Thymus (tissue), 11 donors: ENCODE data around the gene TOMM70. TPM values are rescaled to one million over a fixed set of nuclear protein-coding genes. Genes with fewer than 3 reads are reported as not detected.

Experiments used
- DNase-seq, 9 donors: peaks; one replicate each; pipeline ENCODE4 v3.0.0-alpha.2; 2013; ENCODE audit warnings: low spot score in 9 of 9, low read depth in 6 of 9, missing footprints in 1 of 9
- H3K27ac ChIP-seq, 2 donors: one replicate each; pipeline ENCODE4 v1.5.1; 2013; ENCODE audit warnings: control low read depth in 1 of 2, low read depth in 1 of 2, low read length in 1 of 2, mild to moderate bottlenecking in 1 of 2, moderate library complexity in 1 of 2
- H3K27me3 ChIP-seq, 2 donors: one replicate each; pipeline ENCODE4 v1.5.1; 2013; ENCODE audit warnings: low read length in 1 of 2; ENCODE audit not compliant: control insufficient read depth in 2 of 2, insufficient read depth in 1 of 2
- H3K36me3 ChIP-seq, 2 donors: one replicate each; pipeline ENCODE4 v1.5.1; 2013; ENCODE audit warnings: low read length in 1 of 2, mild to moderate bottlenecking in 1 of 2, moderate library complexity in 1 of 2; ENCODE audit not compliant: control insufficient read depth in 2 of 2, insufficient read depth in 2 of 2
- H3K4me1 ChIP-seq, 2 donors: one replicate each; pipeline ENCODE4 v1.5.1; 2013; ENCODE audit warnings: low read length in 2 of 2; ENCODE audit not compliant: control insufficient read depth in 2 of 2, insufficient read depth in 2 of 2
- H3K4me3 ChIP-seq, 2 donors: one replicate each; pipeline ENCODE4 v1.5.1; 2013; ENCODE audit warnings: low read length in 2 of 2, control low read depth in 1 of 2, mild to moderate bottlenecking in 1 of 2
- H3K9me3 ChIP-seq, 2 donors: one replicate each; pipeline ENCODE4 v1.5.1; 2013; ENCODE audit warnings: low read length in 1 of 2, mild to moderate bottlenecking in 1 of 2; ENCODE audit not compliant: control insufficient read depth in 2 of 2, insufficient read depth in 1 of 2
- WGBS: extraction: QIAGEN DNeasy Blood & Tissue Kit; methylation state at CpG from one replicate; pipeline ENCODE4 v1.1.7; 2013; 5-methylcytosine and 5-hydroxymethylcytosine counted together
- polyA plus RNA-seq: library from polyadenylated mRNA; stranded (reverse); fragments of 200-250 nt; gene quantifications from one replicate; pipeline ENCODE4 v1.2.3, GENCODE V29; 2013
- total RNA-seq: library from RNA; stranded (reverse); fragments of 120-200 nt; gene quantifications from one replicate; pipeline ENCODE4 v1.2.4, GENCODE V29; 2013
- donor health status: healthy.

The TOMM70 gene
- total and polyA plus RNA-seq, 2 donors, result 24.0 to 37.2 TPM

DNA sequence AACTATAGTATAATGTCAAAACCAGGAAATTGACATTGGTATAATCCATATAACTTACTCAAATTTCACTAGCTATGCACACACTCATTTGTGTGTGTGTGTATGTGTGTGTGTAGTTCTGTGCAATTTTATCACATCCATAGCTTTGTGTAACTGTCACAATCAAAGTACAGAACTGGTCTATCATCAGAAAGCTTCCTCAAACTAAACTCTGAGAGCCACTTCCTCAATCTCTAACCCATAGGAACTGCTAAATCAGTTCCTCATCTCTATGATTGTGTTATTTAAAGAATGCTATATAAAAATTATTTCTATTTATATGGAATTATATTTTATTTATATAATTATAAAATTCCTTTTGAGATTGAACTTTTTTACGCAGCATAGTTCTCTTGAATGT lies 18.5 kb upstream of the TOMM70 start:
- DNase-seq, result no peak
- H3K27ac ChIP-seq, result no peak overlapping the region
- no peaks in the 10 kb centered on the region for H3K27me3 ChIP-seq
- H3K4me1 ChIP-seq, result no peaks in the 10 kb centered on the region
- H3K9me3 ChIP-seq, result no peaks in the 10 kb centered on the region
- H3K36me3 ChIP-seq, result no peaks in the 10 kb centered on the region
- 95% methylated on average over 1 of the region's 1 CpG for WGBS
- no peak overlapping the region for H3K4me3 ChIP-seq

DNA sequence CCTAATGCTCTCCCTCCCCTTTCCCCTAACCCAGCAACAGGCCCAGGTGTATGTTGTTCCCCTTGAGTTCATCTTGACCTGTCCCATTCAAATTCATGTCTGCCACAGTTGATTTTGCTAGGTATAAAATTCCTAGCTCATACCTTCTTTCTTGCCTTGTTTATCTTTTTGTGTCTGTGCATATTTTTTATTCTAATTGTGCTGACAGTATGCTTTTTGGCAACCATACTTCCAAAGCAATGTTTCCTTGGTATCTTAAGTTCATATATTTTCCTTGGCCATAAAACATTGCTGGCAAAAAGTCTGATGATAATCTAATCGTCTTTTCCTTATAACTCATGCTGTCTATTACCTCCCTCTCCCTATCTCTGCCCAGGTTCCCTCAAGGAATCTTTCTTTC lies 16.0 kb upstream of the TOMM70 start:
- no peak for DNase-seq
- no peak overlapping the region for H3K4me3 ChIP-seq
- 95% methylated on average over 1 of the region's 1 CpG for WGBS
- H3K27ac ChIP-seq, result no peak overlapping the region
- no peaks in the 10 kb centered on the region for H3K27me3 ChIP-seq
- no peaks in the 10 kb centered on the region for H3K36me3 ChIP-seq
- no peaks in the 10 kb centered on the region for H3K4me1 ChIP-seq
- no peaks in the 10 kb centered on the region for H3K9me3 ChIP-seq

DNA sequence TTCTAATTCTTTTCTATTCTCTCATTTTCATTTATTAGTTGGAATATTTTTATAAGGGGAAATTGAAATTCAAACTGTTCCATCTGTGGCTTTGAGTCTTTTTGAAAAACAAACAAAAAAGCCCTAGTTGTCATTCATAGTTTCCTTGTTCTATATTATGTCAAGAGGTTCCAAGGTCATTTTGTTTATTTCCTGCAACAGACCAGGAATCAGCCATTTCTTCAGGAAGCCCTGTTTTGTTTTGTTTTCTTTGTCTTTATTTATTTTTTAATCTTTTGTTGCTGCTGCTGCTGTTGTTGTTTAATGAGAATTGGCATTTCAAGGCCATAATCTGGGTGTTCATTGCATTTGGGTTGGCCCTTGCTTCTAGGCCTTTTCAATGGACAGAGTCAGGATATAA lies 15.3 kb upstream of the TOMM70 start:
- H3K9me3 ChIP-seq, result no peaks in the 10 kb centered on the region
- H3K27me3 ChIP-seq, result no peaks in the 10 kb centered on the region
- H3K36me3 ChIP-seq, result no peaks in the 10 kb centered on the region
- H3K27ac ChIP-seq, result no peak overlapping the region
- no peak overlapping the region for H3K4me3 ChIP-seq
- no peaks in the 10 kb centered on the region for H3K4me1 ChIP-seq
- DNase-seq, result no peak

DNA sequence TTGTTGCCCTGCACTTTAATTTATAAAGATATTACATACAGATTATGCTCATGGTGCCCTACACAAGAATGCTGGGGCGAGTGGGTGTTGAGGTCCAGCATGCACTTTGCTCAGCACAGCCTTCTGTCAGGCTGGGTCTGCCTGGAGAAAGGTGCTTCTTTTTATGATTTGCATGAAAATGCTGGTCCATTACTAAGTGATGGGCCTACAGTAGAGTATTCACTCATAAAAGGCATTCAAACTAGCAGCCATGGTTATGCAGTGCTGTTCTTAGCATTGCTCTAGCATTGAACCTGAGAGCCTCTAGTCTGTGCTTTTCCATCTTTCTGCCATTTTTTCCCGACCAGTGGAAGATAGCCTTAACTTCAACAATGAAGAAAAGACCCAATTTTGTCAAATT lies 12.7 kb upstream of the TOMM70 start:
- Histone ChIP-seq H3K4me1 (no peaks in the 10 kb centered on the region), H3K27ac (no peak overlapping the region), H3K36me3 (no peaks in the 10 kb centered on the region), H3K9me3 (no peaks in the 10 kb centered on the region), H3K27me3 (no peaks in the 10 kb centered on the region), H3K4me3 (no peak overlapping the region)
- no peak for DNase-seq
- WGBS, result 96% methylated on average over 2 of the region's 2 CpGs

DNA sequence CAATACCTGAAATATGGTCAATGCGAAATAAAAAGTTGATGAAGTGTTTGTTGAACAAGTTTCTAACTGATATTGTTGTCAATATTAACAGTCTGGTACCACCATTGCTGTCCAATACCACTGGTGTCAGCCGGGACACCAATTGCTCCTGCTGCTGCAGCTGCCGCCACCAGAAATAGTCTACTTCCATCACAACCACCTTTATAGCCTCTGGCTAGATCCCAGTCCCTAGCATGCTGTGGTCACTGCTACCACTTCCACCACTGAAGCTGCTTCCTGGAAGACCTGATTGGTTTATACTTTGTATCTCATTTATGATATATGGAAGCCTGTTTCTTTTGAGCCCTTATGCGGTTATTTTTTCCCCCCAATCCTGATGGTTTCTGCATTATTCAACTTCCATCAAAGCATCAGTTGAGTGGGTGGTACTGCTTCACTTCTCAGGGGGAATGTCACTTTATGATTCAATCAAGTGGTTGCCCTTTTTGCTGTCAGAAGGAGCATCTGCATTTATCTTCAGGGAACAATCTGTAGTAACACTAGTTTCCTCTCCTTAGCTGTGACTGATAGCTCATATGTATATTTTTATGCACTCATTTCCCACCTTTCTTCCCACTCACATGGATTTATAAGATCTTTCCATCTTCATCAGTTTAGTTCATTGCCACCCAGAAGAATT lies 12.2 kb upstream of the TOMM70 start:
- Histone ChIP-seq H3K4me1 (no peaks in the 10 kb centered on the region), H3K27ac (no peak overlapping the region)

DNA sequence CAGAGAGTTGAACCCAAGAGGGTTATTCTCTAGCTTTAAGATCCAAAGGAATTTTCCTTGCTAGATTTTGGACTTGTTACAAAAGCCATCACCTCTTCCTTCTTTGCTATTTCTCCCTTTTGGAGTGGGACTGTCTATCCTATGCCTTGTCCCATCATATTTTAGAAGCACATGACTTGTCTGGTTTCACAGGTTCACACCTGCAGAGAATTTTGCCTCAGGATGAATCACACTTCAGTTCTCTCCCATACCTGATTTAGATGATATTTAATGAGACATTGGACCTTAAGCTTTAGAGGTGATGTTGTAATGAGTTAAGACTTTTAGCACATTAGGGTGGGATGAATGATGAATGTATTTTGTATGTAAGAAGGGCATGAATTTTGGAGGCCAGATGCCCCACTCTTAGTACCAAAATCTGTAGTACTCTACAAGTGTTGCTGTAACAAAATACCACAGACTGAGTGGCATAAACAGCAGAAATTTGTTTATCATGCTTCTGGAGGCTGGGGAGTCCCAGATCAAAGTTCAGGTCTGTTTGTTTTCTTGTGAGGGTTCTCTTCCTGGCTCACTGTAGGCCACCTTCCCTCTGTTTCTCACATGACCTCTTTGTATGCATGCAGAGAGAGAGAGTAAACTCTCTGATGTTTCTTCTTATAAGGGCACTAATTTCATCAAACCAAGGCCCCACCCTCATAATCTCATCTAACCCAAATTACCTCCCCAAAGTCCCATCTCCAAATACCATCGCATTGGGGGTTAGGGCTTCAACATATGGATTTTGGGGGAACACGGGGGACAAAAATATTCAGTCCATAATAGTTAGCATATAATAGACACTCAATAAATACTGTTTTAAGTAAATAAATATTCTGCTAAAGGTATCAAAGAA lies 10.4 kb upstream of the TOMM70 start:
- Histone ChIP-seq H3K4me3 (no peak overlapping the region), H3K36me3 (no peaks in the 10 kb centered on the region), H3K9me3 (peaks cover 0 to 6% of the 10 kb centered on the region in 2 donors), H3K4me1 (no peaks in the 10 kb centered on the region), H3K27me3 (no peaks in the 10 kb centered on the region), H3K27ac (no peak overlapping the region)
- WGBS, result 98% methylated on average over 2 of the region's 2 CpGs
- DNase-seq, result no peak

More for the DNA sequence above, 12.2 kb upstream of the TOMM70 start:
- WGBS, result 97% methylated on average over 4 of the region's 4 CpGs
- Histone ChIP-seq H3K27me3 (no peaks in the 10 kb centered on the region), H3K9me3 (peaks cover 0 to 5% of the 10 kb centered on the region in 2 donors), H3K36me3 (no peaks in the 10 kb centered on the region), H3K4me3 (no peak overlapping the region)
- no peak for DNase-seq

DNA sequence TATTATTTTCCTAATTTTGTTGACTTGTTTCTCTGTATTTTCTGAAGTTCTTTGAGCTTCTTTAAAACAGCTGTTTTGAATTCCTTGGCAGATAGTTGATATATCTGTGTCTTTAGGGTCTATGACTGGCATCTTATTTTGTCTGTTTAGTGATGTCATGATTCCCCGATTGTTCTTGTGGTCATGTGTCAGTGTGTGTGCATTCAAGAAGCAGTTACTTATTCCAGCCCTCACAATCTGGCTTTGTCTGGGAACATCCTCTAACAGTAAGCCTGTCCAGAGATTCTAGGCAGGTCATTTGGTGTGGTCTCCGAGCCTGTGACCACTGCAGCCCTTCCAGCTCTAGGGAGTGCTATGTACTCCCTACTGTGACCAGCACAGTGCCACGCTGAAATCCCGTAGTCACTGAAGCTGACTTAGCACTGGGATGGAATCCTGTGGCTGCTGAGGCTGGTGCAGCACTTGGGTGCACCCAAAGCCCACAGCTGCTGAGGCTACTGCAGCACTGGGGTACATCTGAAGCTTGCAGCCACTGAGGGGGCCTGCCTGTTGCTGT lies 7.2 kb upstream of the TOMM70 start:
- H3K9me3 ChIP-seq, result peaks cover 0 to 6% of the 10 kb centered on the region in 2 donors
- H3K27ac ChIP-seq, result no peak overlapping the region
- no peaks in the 10 kb centered on the region for H3K36me3 ChIP-seq
- no peaks in the 10 kb centered on the region for H3K27me3 ChIP-seq
- H3K4me3 ChIP-seq, result no peak overlapping the region
- WGBS, result 97% methylated on average over 4 of the region's 4 CpGs
- no peaks in the 10 kb centered on the region for H3K4me1 ChIP-seq
- DNase-seq, result no peak

DNA sequence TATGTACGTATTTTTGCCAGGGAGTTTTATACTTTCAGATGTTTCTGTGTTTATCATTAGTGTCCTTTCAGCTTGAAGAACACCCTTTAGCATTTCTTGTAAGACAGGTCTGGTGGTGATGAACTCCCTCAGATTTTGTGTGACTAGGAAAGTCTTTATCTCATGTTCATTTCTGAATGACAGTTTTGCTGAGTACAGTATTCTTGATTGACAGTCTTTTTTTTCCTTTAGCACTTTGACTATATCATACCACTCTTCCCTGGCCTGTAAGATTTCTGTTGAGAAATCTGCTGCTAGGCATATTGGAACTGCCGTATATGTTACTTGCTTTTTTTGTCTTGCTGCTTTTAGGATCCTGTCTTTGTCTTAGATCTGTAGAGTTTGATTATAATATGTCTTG lies 6.3 kb upstream of the TOMM70 start:
- 77% methylated on average over 2 of the region's 2 CpGs for WGBS
- Histone ChIP-seq H3K36me3 (no peaks in the 10 kb centered on the region), H3K27me3 (no peaks in the 10 kb centered on the region), H3K4me1 (peaks cover 0 to 3% of the 10 kb centered on the region in 2 donors), H3K27ac (no peak overlapping the region), H3K9me3 (peaks cover 0 to 6% of the 10 kb centered on the region in 2 donors), H3K4me3 (no peak overlapping the region)
- DNase-seq, result no peak

DNA sequence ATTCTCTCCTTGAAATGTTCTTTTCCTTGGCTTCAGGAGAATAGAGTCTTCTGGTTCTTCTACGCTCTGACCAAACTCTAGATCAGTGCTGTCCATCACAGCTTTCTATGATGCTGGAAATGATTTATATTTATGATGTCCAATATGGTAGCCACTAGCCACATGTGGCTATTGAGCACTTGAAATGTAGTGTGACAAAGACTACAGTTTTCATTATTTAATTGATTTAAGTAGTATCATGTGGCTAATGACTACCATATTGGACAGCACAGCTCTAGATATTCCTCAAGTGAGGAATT lies 3.3 kb upstream of the TOMM70 start:
- no peaks in the 10 kb centered on the region for H3K27me3 ChIP-seq
- peaks cover 0 to 6% of the 10 kb centered on the region in 2 donors for H3K9me3 ChIP-seq
- H3K27ac ChIP-seq, result no peak overlapping the region
- no peak overlapping the region for H3K4me3 ChIP-seq
- 97% methylated on average over 1 of the region's 1 CpG for WGBS
- no peak for DNase-seq
- peaks cover 8 to 12% of the 10 kb centered on the region in 2 donors for H3K4me1 ChIP-seq
- H3K36me3 ChIP-seq, result no peaks in the 10 kb centered on the region
